Adipose tissue (tissue), 3 donors: Measurements from ENCODE around the gene PTGIS. TPM values are rescaled to one million over a fixed set of nuclear protein-coding genes. Genes with fewer than 3 reads are reported as not detected.
"Not testable (repeated sequence)": the region's sequence is repeated elsewhere in the genome, so short reads cannot be mapped to it uniquely, and the experiment has no call there.

Experiments used
- H3K27ac ChIP-seq: one replicate; pipeline ENCODE4 v1.5.1; 2013; ENCODE audit warnings: low read depth, low read length
- WGBS, 3 donors: extraction: QIAGEN DNeasy Blood & Tissue Kit; methylation state at CpG; one replicate each; pipeline ENCODE4 v1.1.7; 2013; 5-methylcytosine and 5-hydroxymethylcytosine counted together
- polyA plus RNA-seq, 3 donors: library from polyadenylated mRNA; stranded (reverse); fragments of 200-250 nt; gene quantifications; one replicate each; pipeline ENCODE4 v1.2.3, GENCODE V29; 2013
- donor health status: healthy with polysubstance abuse.
- donor health status: Bipolar disorder and iron deficiency.
- donor health status: healthy.

Gene PTGIS
- polyA plus RNA-seq, 3 donors: 2.0 to 79.7 (median 15.9) TPM

GRCh38 chr20:49564991-49565390 is 2.9 kb downstream of the PTGIS start:
- not testable (repeated sequence) for H3K27ac ChIP-seq
- 77 to 83% (median 83%) methylated on average over 12 of the region's 12 CpGs for WGBS, 3 donors

- 88 to 89% (median 89%) methylated on average over 6 of the region's 6 CpGs for WGBS, 3 donors
- peak overlapping the region; percentile 16 for H3K27ac ChIP-seq
These were observed 4.6 kb downstream of the PTGIS start for GRCh38 chr20:49563015-49563980.

GRCh38 chr20:49562311-49563014 is 5.5 kb downstream of the PTGIS start:
- 50 to 69% (median 52%) methylated on average over 21 of the region's 21 CpGs for WGBS, 3 donors
- H3K27ac ChIP-seq: peak overlapping the region; percentile 16

- no peak overlapping the region for H3K27ac ChIP-seq
- 32 to 51% (median 36%) methylated on average over 2 of the region's 2 CpGs for WGBS, 3 donors
These were observed 6.1 kb downstream of the PTGIS start for GRCh38 chr20:49561806-49562205.

- H3K27ac ChIP-seq: no peak overlapping the region
- WGBS, 3 donors: 82 to 85% (median 83%) methylated on average over 4 of the region's 4 CpGs
These were observed 6.7 kb downstream of the PTGIS start for GRCh38 chr20:49561256-49561655.

GRCh38 chr20:49560646-49561045 is 7.3 kb downstream of the PTGIS start:
- WGBS, 3 donors: 79 to 92% (median 87%) methylated on average over 11 of the region's 11 CpGs
- H3K27ac ChIP-seq: no peak overlapping the region

GRCh38 chr20:49560186-49560585 is 7.8 kb downstream of the PTGIS start:
- WGBS, 3 donors: 79 to 87% (median 87%) methylated on average over 7 of the region's 7 CpGs

GRCh38 chr20:49559411-49560081 is 8.4 kb downstream of the PTGIS start:
- 60 to 79% (median 61%) methylated on average over 19 of the region's 19 CpGs for WGBS, 3 donors
- no peak overlapping the region for H3K27ac ChIP-seq

More at GRCh38 chr20:49560186-49560585, 7.8 kb downstream of the PTGIS start:
- no peak overlapping the region for H3K27ac ChIP-seq

- 61 to 77% (median 67%) methylated on average over 8 of the region's 8 CpGs for WGBS, 3 donors
- no peak overlapping the region for H3K27ac ChIP-seq
These were observed 9.1 kb downstream of the PTGIS start for GRCh38 chr20:49558826-49559225.

GRCh38 chr20:49557449-49557848 is 10.5 kb downstream of the PTGIS start:
- no peak overlapping the region for H3K27ac ChIP-seq
- WGBS, 3 donors: 65 to 79% (median 66%) methylated on average over 5 of the region's 5 CpGs

GRCh38 chr20:49556621-49557020 is 11.3 kb downstream of the PTGIS start:
- H3K27ac ChIP-seq: no peak overlapping the region

- no peak overlapping the region for H3K27ac ChIP-seq
- 76 to 88% (median 88%) methylated on average over 8 of the region's 8 CpGs for WGBS, 3 donors
These were observed 18.0 kb downstream of the PTGIS start for GRCh38 chr20:49549801-49550551.

- no peak overlapping the region for H3K27ac ChIP-seq
- WGBS, 3 donors: 93 to 100% (median 95%) methylated on average over 1 of the region's 1 CpG
These were observed 19.5 kb downstream of the PTGIS start for GRCh38 chr20:49548371-49548947.

GRCh38 chr20:49545572-49545971 is 22.4 kb downstream of the PTGIS start:
- no peak overlapping the region for H3K27ac ChIP-seq

GRCh38 chr20:49544535-49544934 is 23.4 kb downstream of the PTGIS start:
- H3K27ac ChIP-seq: no peak overlapping the region
- 87 to 95% (median 94%) methylated on average over 5 of the region's 5 CpGs for WGBS, 3 donors

More at GRCh38 chr20:49545572-49545971, 22.4 kb downstream of the PTGIS start:
- 88 to 96% (median 93%) methylated on average over 2 of the region's 2 CpGs for WGBS, 3 donors

- no peak overlapping the region for H3K27ac ChIP-seq
- 71 to 79% (median 77%) methylated on average over 10 of the region's 10 CpGs for WGBS, 3 donors
These were observed 24.0 kb downstream of the PTGIS start for GRCh38 chr20:49543858-49544437.

- H3K27ac ChIP-seq: no peak overlapping the region
- WGBS, 3 donors: 80 to 84% (median 82%) methylated on average over 13 of the region's 13 CpGs
These were observed 24.7 kb downstream of the PTGIS start for GRCh38 chr20:49543071-49543857.
